ENCODE results near the gene LRRK1.

Gene LRRK1

DNA sequence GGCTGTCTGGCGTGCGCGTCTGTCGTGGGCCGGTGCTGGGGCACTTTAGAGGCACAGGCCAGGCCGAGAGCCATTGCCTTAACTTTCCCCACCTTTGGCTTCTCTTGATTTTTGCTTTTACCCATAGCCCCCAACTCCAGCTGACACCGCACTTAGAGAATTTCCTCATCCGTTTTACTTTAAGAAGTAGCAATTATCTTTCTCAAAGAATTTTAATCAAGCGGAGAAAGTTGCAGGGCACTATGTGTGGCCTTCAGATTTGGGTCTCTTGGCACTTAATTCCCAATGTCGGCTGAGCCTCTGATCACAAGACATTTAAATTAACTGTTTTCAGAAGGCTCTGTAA, 38.3 kb upstream of the LRRK1 start:
- Histone ChIP-seq H3K4me2 (ENCODE audit: low read length) (no peak overlapping the region), H3K4me1 (ENCODE audit: control insufficient read depth, low read length) (no peaks in the 10 kb centered on the region), H3K27ac (ENCODE audit: low read depth, low read length) (no peak overlapping the region), H3K27me3 (ENCODE audit: control insufficient read depth, low read length) (peaks cover 32% of the 10 kb centered on the region), H3K9me2 (replicated peaks; ENCODE audit: control insufficient read depth, low read length) (no peaks in the 10 kb centered on the region), H3K79me2 (ENCODE audit: control insufficient read depth, low read length) (no peaks in the 10 kb centered on the region), H3K4me3 (ENCODE audit: low read length) (no peak overlapping the region), H3K9me3 (ENCODE audit: control insufficient read depth, insufficient read depth, low read length) (no peaks in the 10 kb centered on the region), H4K20me1 (ENCODE audit: control insufficient read depth, insufficient read depth, low read depth, low read length) (no peaks in the 10 kb centered on the region), H3F3A (ENCODE audit: control insufficient read depth, insufficient read depth) (no peaks in the 10 kb centered on the region), H3K36me3 (ENCODE audit: control insufficient read depth, low read length) (no peaks in the 10 kb centered on the region)
- TF ChIP-seq, protein P1, sequence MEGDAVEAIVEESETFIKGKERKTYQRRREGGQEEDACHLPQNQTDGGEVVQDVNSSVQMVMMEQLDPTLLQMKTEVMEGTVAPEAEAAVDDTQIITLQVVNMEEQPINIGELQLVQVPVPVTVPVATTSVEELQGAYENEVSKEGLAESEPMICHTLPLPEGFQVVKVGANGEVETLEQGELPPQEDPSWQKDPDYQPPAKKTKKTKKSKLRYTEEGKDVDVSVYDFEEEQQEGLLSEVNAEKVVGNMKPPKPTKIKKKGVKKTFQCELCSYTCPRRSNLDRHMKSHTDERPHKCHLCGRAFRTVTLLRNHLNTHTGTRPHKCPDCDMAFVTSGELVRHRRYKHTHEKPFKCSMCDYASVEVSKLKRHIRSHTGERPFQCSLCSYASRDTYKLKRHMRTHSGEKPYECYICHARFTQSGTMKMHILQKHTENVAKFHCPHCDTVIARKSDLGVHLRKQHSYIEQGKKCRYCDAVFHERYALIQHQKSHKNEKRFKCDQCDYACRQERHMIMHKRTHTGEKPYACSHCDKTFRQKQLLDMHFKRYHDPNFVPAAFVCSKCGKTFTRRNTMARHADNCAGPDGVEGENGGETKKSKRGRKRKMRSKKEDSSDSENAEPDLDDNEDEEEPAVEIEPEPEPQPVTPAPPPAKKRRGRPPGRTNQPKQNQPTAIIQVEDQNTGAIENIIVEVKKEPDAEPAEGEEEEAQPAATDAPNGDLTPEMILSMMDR (IDR thresholded peaks at IDR 0.05; ENCODE audit: low read depth, low read length, poor library complexity, severe bottlenecking): no peak
- no peak for TF ChIP-seq EZH2phosphoT487 (IDR thresholded peaks at IDR 0.05; ENCODE audit: borderline replicate concordance, low read length)

DNA sequence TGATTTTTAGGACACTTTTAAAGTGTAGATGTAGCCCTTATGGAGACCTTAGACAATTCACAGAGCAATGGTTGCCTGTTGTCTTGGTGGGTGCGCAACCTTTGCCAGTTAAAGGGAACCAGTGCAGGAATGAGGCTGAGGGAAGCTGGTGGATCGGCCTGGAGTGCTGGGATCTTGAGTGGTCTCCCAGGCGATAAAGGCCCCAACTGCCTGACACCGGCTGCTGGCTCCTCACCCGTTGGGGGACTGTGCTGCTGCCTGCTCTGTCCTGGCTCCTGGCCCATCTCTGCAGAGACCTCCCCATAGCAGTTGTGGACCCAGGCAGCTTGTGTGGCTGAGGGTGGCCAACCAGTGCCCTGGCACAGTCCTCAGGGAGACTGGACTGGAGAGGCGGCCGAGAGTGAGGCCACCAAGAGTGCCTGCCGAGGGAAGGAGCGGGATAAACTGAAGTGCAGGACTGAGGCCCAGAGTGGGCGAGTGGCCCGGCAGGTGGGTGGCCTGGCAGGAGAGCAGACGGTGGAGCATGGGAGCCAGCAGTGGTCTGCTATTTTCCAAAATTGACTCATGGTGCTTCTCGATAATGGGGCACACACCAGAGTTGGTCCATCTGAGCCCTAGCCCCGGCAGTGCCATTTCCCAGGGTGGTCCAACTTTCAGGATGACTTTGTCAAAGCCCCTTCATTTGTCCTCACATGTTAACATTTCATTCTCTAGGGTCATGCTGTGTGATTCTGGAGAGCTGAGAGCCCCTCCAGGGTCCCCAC, 37.4 kb upstream of the LRRK1 start:
- Histone ChIP-seq H3K27me3 (ENCODE audit: control insufficient read depth, low read length) (peaks cover 38% of the 10 kb centered on the region), H3K27ac (ENCODE audit: low read depth, low read length) (no peak overlapping the region), H3K4me1 (ENCODE audit: control insufficient read depth, low read length) (no peaks in the 10 kb centered on the region), H3K4me2 (ENCODE audit: low read length) (no peak overlapping the region), H3K36me3 (ENCODE audit: control insufficient read depth, low read length) (no peaks in the 10 kb centered on the region), H3K4me3 (ENCODE audit: low read length) (no peak overlapping the region), H3F3A (ENCODE audit: control insufficient read depth, insufficient read depth) (no peaks in the 10 kb centered on the region), H3K79me2 (ENCODE audit: control insufficient read depth, low read length) (no peaks in the 10 kb centered on the region), H3K9me2 (replicated peaks; ENCODE audit: control insufficient read depth, low read length) (no peaks in the 10 kb centered on the region), H3K9me3 (ENCODE audit: control insufficient read depth, insufficient read depth, low read length) (no peaks in the 10 kb centered on the region), H4K20me1 (ENCODE audit: control insufficient read depth, insufficient read depth, low read depth, low read length) (no peaks in the 10 kb centered on the region)
- no peak for TF ChIP-seq EZH2phosphoT487 (IDR thresholded peaks at IDR 0.05; ENCODE audit: borderline replicate concordance, low read length)
- TF ChIP-seq, protein P1 (IDR thresholded peaks at IDR 0.05; ENCODE audit: low read depth, low read length, poor library complexity, severe bottlenecking): no peak

GRCh38 chr15:100885116-100885515, 34.0 kb upstream of the LRRK1 start:
- Histone ChIP-seq H3K36me3 (ENCODE audit: control insufficient read depth, low read length) (no peaks in the 10 kb centered on the region), H3F3A (ENCODE audit: control insufficient read depth, insufficient read depth) (no peaks in the 10 kb centered on the region), H3K4me3 (ENCODE audit: low read length) (no peak overlapping the region), H3K27ac (ENCODE audit: low read depth, low read length) (no peak overlapping the region), H3K4me1 (ENCODE audit: control insufficient read depth, low read length) (peaks cover 8% of the 10 kb centered on the region), H4K20me1 (ENCODE audit: control insufficient read depth, insufficient read depth, low read depth, low read length) (no peaks in the 10 kb centered on the region), H3K27me3 (ENCODE audit: control insufficient read depth, low read length) (peaks cover 57% of the 10 kb centered on the region), H3K9me3 (ENCODE audit: control insufficient read depth, insufficient read depth, low read length) (no peaks in the 10 kb centered on the region), H3K79me2 (ENCODE audit: control insufficient read depth, low read length) (no peaks in the 10 kb centered on the region), H3K4me2 (ENCODE audit: low read length) (no peak overlapping the region), H3K9me2 (replicated peaks; ENCODE audit: control insufficient read depth, low read length) (no peaks in the 10 kb centered on the region)
- TF ChIP-seq, protein P1 (IDR thresholded peaks at IDR 0.05; ENCODE audit: low read depth, low read length, poor library complexity, severe bottlenecking): no peak
- no peak for TF ChIP-seq EZH2phosphoT487 (IDR thresholded peaks at IDR 0.05; ENCODE audit: borderline replicate concordance, low read length)

Data from DOHH2 (cell line).